Effector memory CD8-positive, alpha-beta T cell (primary cell): Measurements from ENCODE around the gene DPP10.

Experiments used
- ATAC-seq: fragments of 150-1000 bp; cut with Tn5 transposase; replicated peaks from 2 replicates; pipeline ENCODE4 v1.10.0; 2021; ENCODE audit warnings: mild to moderate bottlenecking, moderate library complexity
- DNase-seq, 3 experiments: peaks; one replicate each; pipeline ENCODE4 v3.0.0; 2021
- H3K27ac Mint-ChIP-seq, 2 donors: one replicate each; pipeline ENCODE4 v1.8.0; 2022; ENCODE audit warnings: mild to moderate bottlenecking in 2 of 2, mixed read lengths in 2 of 2, moderate library complexity in 2 of 2
- H3K27me3 Mint-ChIP-seq, 2 donors: one replicate each; pipeline ENCODE4 v1.8.0; 2022; ENCODE audit warnings: mixed read lengths in 2 of 2
- H3K36me3 Mint-ChIP-seq: one replicate; pipeline ENCODE4 v1.8.0; 2022; ENCODE audit warnings: mild to moderate bottlenecking, moderate library complexity, mixed read lengths; ENCODE audit not compliant: insufficient read depth
- H3K4me1 Mint-ChIP-seq, 2 donors: one replicate each; pipeline ENCODE4 v1.8.0; 2022; ENCODE audit warnings: low read depth in 2 of 2, mixed read lengths in 2 of 2
- H3K4me3 Mint-ChIP-seq, 2 donors: one replicate each; pipeline ENCODE4 v1.8.0; 2022; ENCODE audit warnings: mild to moderate bottlenecking in 2 of 2, mixed read lengths in 2 of 2, moderate library complexity in 2 of 2
- H3K9me3 Mint-ChIP-seq, 2 donors: one replicate each; pipeline ENCODE4 v1.8.0; 2022; ENCODE audit warnings: mixed read lengths in 2 of 2

DPP10 gene

DNA sequence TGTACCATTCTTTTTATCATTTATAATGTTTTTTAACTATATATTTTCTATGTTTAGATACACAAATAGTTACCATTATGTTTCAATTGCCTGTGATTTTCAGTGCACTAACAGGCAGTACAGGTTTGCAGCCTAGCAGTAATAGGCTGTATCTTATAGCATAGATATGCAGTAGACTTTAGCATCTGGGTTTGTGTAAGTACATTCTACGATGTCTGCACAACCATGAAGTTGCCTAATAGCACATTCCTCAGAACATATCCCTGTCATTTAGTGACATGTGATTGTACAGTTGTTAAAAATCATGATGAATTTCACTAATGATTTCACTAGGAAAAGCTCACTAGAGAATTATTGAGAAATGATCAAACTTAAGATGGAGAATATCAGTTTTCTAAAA, 884.6 kb downstream of the DPP10 start:
- H3K4me1 Mint-ChIP-seq, result no peaks in the 10 kb centered on the region
- no peak overlapping the region for H3K4me3 Mint-ChIP-seq
- DNase-seq (no peak), ATAC-seq (no peak)
- peaks cover 0 to 7% of the 10 kb centered on the region in 2 donors for H3K9me3 Mint-ChIP-seq
- no peaks in the 10 kb centered on the region for H3K36me3 Mint-ChIP-seq
- no peaks in the 10 kb centered on the region for H3K27me3 Mint-ChIP-seq
- H3K27ac Mint-ChIP-seq, result no peak overlapping the region

DNA sequence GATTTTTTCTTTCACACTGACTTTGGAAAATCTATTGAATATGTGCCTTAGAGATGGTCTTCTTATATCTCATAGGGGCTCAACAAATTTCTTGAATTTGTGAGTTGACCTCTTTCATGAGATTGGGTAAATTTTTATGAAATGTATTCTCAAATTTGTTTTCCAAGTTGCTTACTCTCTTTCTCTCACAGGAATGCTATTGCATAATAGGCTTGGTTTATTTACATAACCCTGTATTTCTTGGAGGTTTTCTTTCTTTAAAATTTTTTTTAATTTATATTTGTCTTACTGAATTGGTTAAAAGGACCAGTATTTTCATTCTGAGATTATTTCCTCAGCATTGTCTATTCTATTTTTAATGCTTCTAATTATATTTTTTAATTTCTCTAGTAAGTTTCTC, 917.1 kb downstream of the DPP10 start:
- no peaks in the 10 kb centered on the region for H3K27me3 Mint-ChIP-seq
- no peak for DNase-seq
- H3K27ac Mint-ChIP-seq, result no peak overlapping the region
- H3K9me3 Mint-ChIP-seq, result peaks cover 17 to 22% of the 10 kb centered on the region in 2 donors
- no peaks in the 10 kb centered on the region for H3K36me3 Mint-ChIP-seq
- H3K4me1 Mint-ChIP-seq, result no peaks in the 10 kb centered on the region
- ATAC-seq, result no peak
- H3K4me3 Mint-ChIP-seq, result no peak overlapping the region

- H3K4me1 Mint-ChIP-seq, result no peaks in the 10 kb centered on the region
- no peak for DNase-seq
These were observed 921.7 kb downstream of the DPP10 start for GRCh38 chr2:115364093-115364492.

DNA sequence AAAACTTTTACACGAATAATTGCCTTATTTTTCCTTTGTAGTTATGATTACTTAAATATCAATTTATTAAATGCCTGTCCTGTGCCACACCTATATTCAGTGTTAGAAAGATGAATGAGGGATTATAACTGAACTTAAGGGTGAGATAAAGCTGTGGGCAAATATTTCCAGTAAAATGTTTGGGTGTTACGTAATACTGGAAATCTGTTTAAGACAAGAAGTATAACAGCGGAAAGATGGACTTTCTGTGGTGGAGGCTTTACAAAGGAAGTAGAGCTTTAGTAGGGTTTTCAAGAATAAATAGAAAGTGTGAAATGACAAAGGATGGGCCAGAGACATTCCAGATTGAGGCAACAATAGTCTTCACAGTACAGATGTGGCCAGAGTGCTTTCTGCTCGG, 927.0 kb downstream of the DPP10 start:
- H3K27ac Mint-ChIP-seq, result no peak overlapping the region
- no peaks in the 10 kb centered on the region for H3K4me1 Mint-ChIP-seq
- ATAC-seq (no peak), DNase-seq (no peak)
- H3K9me3 Mint-ChIP-seq, result peaks cover 6 to 28% of the 10 kb centered on the region in 2 donors
- H3K4me3 Mint-ChIP-seq, result no peak overlapping the region
- H3K36me3 Mint-ChIP-seq, result no peaks in the 10 kb centered on the region
- no peaks in the 10 kb centered on the region for H3K27me3 Mint-ChIP-seq

More at GRCh38 chr2:115364093-115364492, 921.7 kb downstream of the DPP10 start:
- Mint-ChIP-seq H3K4me3 (no peak overlapping the region), H3K36me3 (no peaks in the 10 kb centered on the region), H3K9me3 (peaks cover 11 to 23% of the 10 kb centered on the region in 2 donors), H3K27ac (no peak overlapping the region), H3K27me3 (no peaks in the 10 kb centered on the region)
- ATAC-seq, result no peak

GRCh38 chr2:115374981-115375380, 932.5 kb downstream of the DPP10 start:
- Mint-ChIP-seq H3K36me3 (no peaks in the 10 kb centered on the region), H3K27ac (no peak overlapping the region), H3K27me3 (no peaks in the 10 kb centered on the region), H3K4me3 (no peak overlapping the region), H3K9me3 (peaks cover 10 to 38% of the 10 kb centered on the region in 2 donors), H3K4me1 (no peaks in the 10 kb centered on the region)
- DNase-seq (no peak), ATAC-seq (no peak)

- Mint-ChIP-seq H3K4me1 (no peaks in the 10 kb centered on the region), H3K9me3 (peaks cover 14 to 23% of the 10 kb centered on the region in 2 donors), H3K4me3 (no peak overlapping the region), H3K36me3 (no peaks in the 10 kb centered on the region), H3K27me3 (no peaks in the 10 kb centered on the region), H3K27ac (no peak overlapping the region)
- ATAC-seq (no peak), DNase-seq (no peak)
These were observed 942.0 kb downstream of the DPP10 start for GRCh38 chr2:115384399-115384798.

- no peak for DNase-seq
- Mint-ChIP-seq H3K4me1 (no peaks in the 10 kb centered on the region), H3K27me3 (no peaks in the 10 kb centered on the region), H3K27ac (no peak overlapping the region), H3K9me3 (peaks cover 12 to 15% of the 10 kb centered on the region in 2 donors), H3K36me3 (no peaks in the 10 kb centered on the region), H3K4me3 (no peak overlapping the region)
- no peak for ATAC-seq
These were observed 944.0 kb downstream of the DPP10 start for GRCh38 chr2:115386465-115386864.

DNA sequence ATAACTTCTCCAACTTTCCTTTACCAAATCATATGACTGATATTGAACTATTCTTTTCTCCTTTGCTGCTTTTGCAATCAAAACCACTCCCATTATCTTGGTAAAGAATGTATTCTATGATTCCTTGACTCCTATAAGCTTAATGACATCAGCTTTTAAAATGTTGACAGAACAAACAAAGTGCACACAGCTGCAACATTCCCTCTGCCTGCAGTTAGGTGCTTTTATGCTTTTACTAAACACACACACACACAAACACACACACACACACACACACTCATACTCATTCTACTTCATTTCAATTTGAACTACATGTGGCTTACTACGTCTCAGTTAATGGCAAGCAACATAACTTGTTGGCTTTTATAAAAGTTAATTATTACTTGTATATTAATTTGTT, 946.6 kb downstream of the DPP10 start:
- Mint-ChIP-seq H3K27ac (no peak overlapping the region), H3K4me1 (no peaks in the 10 kb centered on the region), H3K36me3 (no peaks in the 10 kb centered on the region), H3K4me3 (no peak overlapping the region), H3K27me3 (no peaks in the 10 kb centered on the region), H3K9me3 (peaks cover 12 to 16% of the 10 kb centered on the region in 2 donors)
- no peak for ATAC-seq
- no peak for DNase-seq

DNA sequence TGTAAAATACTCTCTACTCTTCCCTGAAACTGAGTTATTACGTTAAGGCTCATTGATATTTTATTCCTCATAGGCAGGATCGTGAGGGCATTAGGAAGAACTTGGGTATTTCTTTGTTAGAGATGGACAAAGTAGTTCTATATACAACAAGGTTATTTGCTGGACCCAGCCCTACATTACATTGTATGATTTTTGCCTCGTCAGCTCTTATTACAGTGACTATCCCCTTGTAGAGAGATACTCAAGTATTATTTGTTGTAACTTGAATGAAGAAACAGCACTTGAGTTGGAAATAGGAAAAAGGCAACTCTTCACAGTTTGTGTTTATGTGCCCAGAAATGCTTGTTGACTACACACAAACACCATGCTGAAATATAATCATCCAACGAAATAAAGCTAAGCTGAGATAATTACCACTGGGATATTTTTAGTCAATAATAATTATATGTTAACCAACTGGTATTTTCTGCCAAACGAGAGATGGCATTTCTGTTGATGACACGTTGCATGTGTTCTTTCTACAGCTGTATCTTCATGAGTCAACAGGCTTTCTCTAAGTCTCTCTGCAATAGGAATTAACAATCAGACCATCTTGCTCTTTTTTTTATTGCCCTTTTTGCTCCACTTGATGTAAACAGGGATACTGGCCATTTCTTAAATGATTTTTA, 947.6 kb downstream of the DPP10 start:
- Mint-ChIP-seq H3K27me3 (no peaks in the 10 kb centered on the region), H3K36me3 (no peaks in the 10 kb centered on the region), H3K4me1 (no peaks in the 10 kb centered on the region), H3K4me3 (no peak overlapping the region), H3K9me3 (peaks cover 9 to 11% of the 10 kb centered on the region in 2 donors), H3K27ac (no peak overlapping the region)
- ATAC-seq (no peak), DNase-seq (no peak)

DNA sequence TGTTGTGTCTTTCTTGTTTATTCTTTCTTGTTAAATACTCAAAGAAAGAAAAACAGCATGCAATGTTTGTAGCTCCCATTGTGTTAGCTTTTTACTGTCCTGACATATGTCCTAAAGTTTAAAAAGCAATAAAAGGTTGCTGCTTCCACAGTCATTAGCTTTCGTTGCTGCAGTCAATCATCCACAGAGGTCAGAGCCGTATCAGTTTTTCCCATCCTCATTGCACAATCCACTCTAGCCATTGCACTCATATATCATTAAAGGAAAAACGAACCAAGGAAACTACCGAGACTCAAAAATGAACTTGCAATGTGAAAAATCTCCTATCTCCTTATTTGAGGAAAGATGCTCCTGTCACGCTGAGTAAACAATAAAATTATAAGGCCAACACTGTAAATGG, 954.1 kb downstream of the DPP10 start:
- H3K27ac Mint-ChIP-seq, result no peak overlapping the region

DNA sequence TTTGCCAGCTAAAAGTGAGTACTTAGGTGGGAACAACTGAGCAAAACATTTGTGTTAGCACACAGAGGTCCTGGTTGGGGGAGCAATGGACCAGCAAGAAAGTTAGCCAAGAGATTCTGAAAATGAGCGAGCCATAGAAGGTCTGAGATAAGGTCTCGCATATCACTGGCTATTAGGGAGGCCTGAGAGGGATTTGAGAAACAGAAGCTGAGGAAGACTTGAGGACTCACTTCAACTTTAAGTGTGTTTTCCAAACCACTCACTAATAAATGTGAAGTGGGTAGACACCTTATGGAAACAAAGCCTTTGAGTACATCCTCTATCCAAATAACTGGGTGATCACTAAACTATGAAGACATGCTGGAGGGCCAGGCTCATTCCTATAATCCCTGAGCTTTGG, 958.5 kb downstream of the DPP10 start:
- H3K27me3 Mint-ChIP-seq, result no peaks in the 10 kb centered on the region

More for the DNA sequence above, 954.1 kb downstream of the DPP10 start:
- Mint-ChIP-seq H3K36me3 (no peaks in the 10 kb centered on the region), H3K4me1 (no peaks in the 10 kb centered on the region), H3K9me3 (peaks cover 8 to 13% of the 10 kb centered on the region in 2 donors), H3K4me3 (no peak overlapping the region), H3K27me3 (no peaks in the 10 kb centered on the region)
- DNase-seq (no peak), ATAC-seq (no peak)

DNA sequence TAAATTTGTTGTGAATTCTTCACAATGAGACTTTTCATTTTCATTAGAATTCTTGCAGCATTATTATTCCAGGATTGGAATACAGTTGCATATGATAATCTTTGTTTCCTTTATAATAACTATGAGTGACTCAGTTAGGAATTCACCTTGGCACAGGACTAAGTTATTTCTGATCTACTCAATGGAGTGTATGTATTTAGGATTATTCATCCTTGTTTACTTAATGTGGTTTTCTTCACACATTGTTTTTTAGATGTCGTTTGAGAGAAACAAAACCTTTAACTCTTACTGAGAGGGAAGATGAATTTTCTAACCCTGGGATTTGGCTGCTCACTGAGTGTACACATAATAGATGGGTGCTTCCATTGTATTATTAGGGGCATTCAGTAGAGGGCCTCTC, 970.1 kb downstream of the DPP10 start:
- no peak overlapping the region for H3K4me3 Mint-ChIP-seq
- H3K4me1 Mint-ChIP-seq, result no peaks in the 10 kb centered on the region
- peaks cover 12 to 23% of the 10 kb centered on the region in 2 donors for H3K9me3 Mint-ChIP-seq
- H3K27me3 Mint-ChIP-seq, result no peaks in the 10 kb centered on the region
- DNase-seq, result no peak
- no peaks in the 10 kb centered on the region for H3K36me3 Mint-ChIP-seq
- no peak overlapping the region for H3K27ac Mint-ChIP-seq
- no peak for ATAC-seq

More for the DNA sequence above, 958.5 kb downstream of the DPP10 start:
- no peak for DNase-seq
- H3K36me3 Mint-ChIP-seq, result no peaks in the 10 kb centered on the region
- peaks cover 9 to 15% of the 10 kb centered on the region in 2 donors for H3K9me3 Mint-ChIP-seq
- H3K4me1 Mint-ChIP-seq, result no peaks in the 10 kb centered on the region
- no peak for ATAC-seq
- H3K27ac Mint-ChIP-seq, result no peak overlapping the region
- no peak overlapping the region for H3K4me3 Mint-ChIP-seq

- no peak for DNase-seq
- no peak for ATAC-seq
- Mint-ChIP-seq H3K4me1 (no peaks in the 10 kb centered on the region), H3K27me3 (no peaks in the 10 kb centered on the region), H3K36me3 (no peaks in the 10 kb centered on the region), H3K4me3 (no peak overlapping the region), H3K9me3 (peaks cover 16 to 25% of the 10 kb centered on the region in 2 donors), H3K27ac (no peak overlapping the region)
These were observed 971.4 kb downstream of the DPP10 start for GRCh38 chr2:115413791-115414190.

DNA sequence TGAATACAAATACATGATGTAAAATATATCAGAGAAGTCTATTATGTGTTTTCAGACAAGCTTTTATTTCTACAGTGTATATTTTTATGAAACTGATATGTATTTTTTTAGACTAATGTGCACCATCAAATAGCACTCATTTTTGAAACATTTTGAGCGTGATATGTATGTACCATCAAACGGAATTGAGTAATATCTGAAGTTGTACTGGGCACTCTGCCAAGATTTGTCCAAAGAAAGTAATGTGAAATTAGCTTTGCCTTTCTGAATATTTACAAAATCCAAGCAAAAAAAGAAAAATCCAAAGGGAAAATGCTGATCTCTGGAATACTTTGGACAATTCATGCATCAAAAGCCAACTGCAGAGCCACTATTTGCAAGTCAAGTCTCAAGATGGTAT, 972.0 kb downstream of the DPP10 start:
- DNase-seq (no peak), ATAC-seq (no peak)
- H3K4me1 Mint-ChIP-seq, result no peaks in the 10 kb centered on the region
- no peaks in the 10 kb centered on the region for H3K36me3 Mint-ChIP-seq
- H3K27ac Mint-ChIP-seq, result no peak overlapping the region
- H3K27me3 Mint-ChIP-seq, result no peaks in the 10 kb centered on the region
- no peak overlapping the region for H3K4me3 Mint-ChIP-seq
- peaks cover 18 to 25% of the 10 kb centered on the region in 2 donors for H3K9me3 Mint-ChIP-seq
